HUES6 (cell line): ENCODE measurements around the gene SNRPB.
"Not testable (repeated sequence)": the region's sequence is repeated elsewhere in the genome, so short reads cannot be mapped to it uniquely, and the experiment has no call there.

Experiments used
- H3K27ac ChIP-seq: 2 replicates; pipeline ENCODE4 v1.7.0; 2013; ENCODE audit warnings: low read depth, mild to moderate bottlenecking, low read length, inconsistent platforms
- H3K27me3 ChIP-seq: 2 replicates; pipeline ENCODE4 v1.6.1; 2013; ENCODE audit warnings: low read length; ENCODE audit not compliant: control insufficient read depth, insufficient read depth
- H3K36me3 ChIP-seq: 2 replicates; pipeline ENCODE4 v1.6.1; 2013; ENCODE audit warnings: low read length; ENCODE audit not compliant: control insufficient read depth, insufficient read depth
- H3K4me1 ChIP-seq: 2 replicates; pipeline ENCODE4 v1.6.1; 2013; ENCODE audit warnings: low read length; ENCODE audit not compliant: control insufficient read depth, insufficient read depth
- H3K4me3 ChIP-seq: 2 replicates; pipeline ENCODE4 v1.5.1; 2013; ENCODE audit warnings: low read depth, low read length
- H3K9ac ChIP-seq: one replicate; pipeline ENCODE4 v1.6.1; 2013; ENCODE audit warnings: mild to moderate bottlenecking, low read length
- H3K9me3 ChIP-seq: 2 replicates; pipeline ENCODE4 v1.6.1; 2013; ENCODE audit warnings: low read depth, low read length; ENCODE audit not compliant: control insufficient read depth, insufficient read depth

The SNRPB gene

GRCh38 chr20:2507464-2507863 is 36.9 kb upstream of the SNRPB start:
- Histone ChIP-seq H3K36me3 (no peaks in the 10 kb centered on the region), H3K27ac (no peak overlapping the region), H3K4me1 (peaks cover 11% of the 10 kb centered on the region; the same call in 1 of the 2 replicates), H3K9ac (no peak overlapping the region), H3K9me3 (no peaks in the 10 kb centered on the region), H3K4me3 (no peak overlapping the region), H3K27me3 (peaks cover 43% of the 10 kb centered on the region)

GRCh38 chr20:2506426-2506825 is 35.8 kb upstream of the SNRPB start:
- H3K9ac ChIP-seq, H3K36me3 ChIP-seq, H3K27ac ChIP-seq, H3K4me3 ChIP-seq, H3K9me3 ChIP-seq: not testable (repeated sequence)
- H3K27me3 ChIP-seq, result peaks cover 32% of the 10 kb centered on the region
- H3K4me1 ChIP-seq, result peaks cover 11% of the 10 kb centered on the region; the same call in 1 of the 2 replicates

GRCh38 chr20:2504803-2505202 is 34.2 kb upstream of the SNRPB start:
- not testable (repeated sequence) for H3K4me3 ChIP-seq, H3K9ac ChIP-seq, H3K27ac ChIP-seq, H3K36me3 ChIP-seq, H3K4me1 ChIP-seq, H3K9me3 ChIP-seq
- H3K27me3 ChIP-seq, result peaks cover 16% of the 10 kb centered on the region

- H3K9me3 ChIP-seq, H3K27ac ChIP-seq, H3K9ac ChIP-seq, H3K27me3 ChIP-seq, H3K36me3 ChIP-seq, H3K4me3 ChIP-seq, H3K4me1 ChIP-seq: not testable (repeated sequence)
Measured at GRCh38 chr20:2502808-2503384, 32.3 kb upstream of the SNRPB start.

- H3K9me3 ChIP-seq, result no peaks in the 10 kb centered on the region
- no peak overlapping the region for H3K27ac ChIP-seq
- H3K9ac ChIP-seq, result no peak overlapping the region
- H3K4me3 ChIP-seq, result no peak overlapping the region
- no peaks in the 10 kb centered on the region for H3K27me3 ChIP-seq
- H3K36me3 ChIP-seq, result no peaks in the 10 kb centered on the region; the same call in 1 of the 2 replicates
- H3K4me1 ChIP-seq, result peaks cover 4% of the 10 kb centered on the region
Measured at GRCh38 chr20:2485661-2486060, 15.1 kb upstream of the SNRPB start.

GRCh38 chr20:2485080-2485479 is 14.5 kb upstream of the SNRPB start:
- H3K36me3 ChIP-seq, result no peaks in the 10 kb centered on the region; the same call in 1 of the 2 replicates
- H3K27me3 ChIP-seq, result no peaks in the 10 kb centered on the region
- no peak overlapping the region for H3K4me3 ChIP-seq
- no peak overlapping the region for H3K9ac ChIP-seq
- H3K9me3 ChIP-seq, result no peaks in the 10 kb centered on the region
- no peak overlapping the region for H3K27ac ChIP-seq
- peaks cover 2% of the 10 kb centered on the region; the same call in 1 of the 2 replicates for H3K4me1 ChIP-seq

GRCh38 chr20:2483504-2483903 is 12.9 kb upstream of the SNRPB start:
- no peak overlapping the region for H3K9ac ChIP-seq
- no peaks in the 10 kb centered on the region for H3K9me3 ChIP-seq
- H3K4me1 ChIP-seq, result no peaks in the 10 kb centered on the region; the same call in 1 of the 2 replicates
- H3K27ac ChIP-seq, result no peak overlapping the region
- no peaks in the 10 kb centered on the region; the same call in 1 of the 2 replicates for H3K36me3 ChIP-seq
- no peak overlapping the region for H3K4me3 ChIP-seq
- no peaks in the 10 kb centered on the region for H3K27me3 ChIP-seq

- Histone ChIP-seq H3K27me3 (no peaks in the 10 kb centered on the region), H3K36me3 (no peaks in the 10 kb centered on the region; the same call in 1 of the 2 replicates), H3K4me3 (no peak overlapping the region)
Measured at GRCh38 chr20:2480381-2480780, 9.8 kb upstream of the SNRPB start.

GRCh38 chr20:2476742-2477615 is 6.4 kb upstream of the SNRPB start:
- no peak overlapping the region for H3K27ac ChIP-seq

More at GRCh38 chr20:2480381-2480780, 9.8 kb upstream of the SNRPB start:
- Histone ChIP-seq H3K9me3 (no peaks in the 10 kb centered on the region), H3K9ac (no peak overlapping the region), H3K27ac (no peak overlapping the region), H3K4me1 (no peaks in the 10 kb centered on the region)

GRCh38 chr20:2475850-2476741 is 5.5 kb upstream of the SNRPB start:
- Histone ChIP-seq H3K36me3 (no peaks in the 10 kb centered on the region; the same call in 1 of the 2 replicates), H3K27me3 (no peaks in the 10 kb centered on the region), H3K4me3 (no peak overlapping the region), H3K9me3 (no peaks in the 10 kb centered on the region), H3K9ac (no peak overlapping the region), H3K4me1 (no peaks in the 10 kb centered on the region), H3K27ac (no peak overlapping the region)

More at GRCh38 chr20:2476742-2477615, 6.4 kb upstream of the SNRPB start:
- H3K4me1 ChIP-seq, result no peaks in the 10 kb centered on the region
- H3K4me3 ChIP-seq, result no peak overlapping the region
- H3K9me3 ChIP-seq, result no peaks in the 10 kb centered on the region
- no peak overlapping the region for H3K9ac ChIP-seq
- H3K36me3 ChIP-seq, result no peaks in the 10 kb centered on the region; the same call in 1 of the 2 replicates
- H3K27me3 ChIP-seq, result no peaks in the 10 kb centered on the region
